Fibroblast of mammary gland (primary cell): Measurements from ENCODE around the gene LMAN2.

Source experiments
- DNase-seq: peaks from one replicate; pipeline ENCODE4 v3.0.0-alpha.2; 2010; ENCODE audit warnings: low read depth
- H3K4me3 ChIP-seq: 2 replicates; pipeline ENCODE4 v1.5.1; 2011; ENCODE audit warnings: low read depth, mild to moderate bottlenecking, low read length, moderate library complexity; ENCODE audit not compliant: control insufficient read depth
- TF ChIP-seq, protein P1 (sequence below): conservative IDR thresholded peaks from 2 replicates; pipeline ENCODE4 v1.5.1; 2011; ENCODE audit warnings: low read depth, low read length, inconsistent platforms; ENCODE audit not compliant: control insufficient read depth, insufficient read depth

LMAN2 gene

GRCh38 chr5:177336112-177336511 is 15.4 kb downstream of the LMAN2 start:
- TF ChIP-seq, protein P1, sequence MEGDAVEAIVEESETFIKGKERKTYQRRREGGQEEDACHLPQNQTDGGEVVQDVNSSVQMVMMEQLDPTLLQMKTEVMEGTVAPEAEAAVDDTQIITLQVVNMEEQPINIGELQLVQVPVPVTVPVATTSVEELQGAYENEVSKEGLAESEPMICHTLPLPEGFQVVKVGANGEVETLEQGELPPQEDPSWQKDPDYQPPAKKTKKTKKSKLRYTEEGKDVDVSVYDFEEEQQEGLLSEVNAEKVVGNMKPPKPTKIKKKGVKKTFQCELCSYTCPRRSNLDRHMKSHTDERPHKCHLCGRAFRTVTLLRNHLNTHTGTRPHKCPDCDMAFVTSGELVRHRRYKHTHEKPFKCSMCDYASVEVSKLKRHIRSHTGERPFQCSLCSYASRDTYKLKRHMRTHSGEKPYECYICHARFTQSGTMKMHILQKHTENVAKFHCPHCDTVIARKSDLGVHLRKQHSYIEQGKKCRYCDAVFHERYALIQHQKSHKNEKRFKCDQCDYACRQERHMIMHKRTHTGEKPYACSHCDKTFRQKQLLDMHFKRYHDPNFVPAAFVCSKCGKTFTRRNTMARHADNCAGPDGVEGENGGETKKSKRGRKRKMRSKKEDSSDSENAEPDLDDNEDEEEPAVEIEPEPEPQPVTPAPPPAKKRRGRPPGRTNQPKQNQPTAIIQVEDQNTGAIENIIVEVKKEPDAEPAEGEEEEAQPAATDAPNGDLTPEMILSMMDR, result peak; percentile 20
- no peak overlapping the region for H3K4me3 ChIP-seq
- DNase-seq, result peak; percentile 25

DNA sequence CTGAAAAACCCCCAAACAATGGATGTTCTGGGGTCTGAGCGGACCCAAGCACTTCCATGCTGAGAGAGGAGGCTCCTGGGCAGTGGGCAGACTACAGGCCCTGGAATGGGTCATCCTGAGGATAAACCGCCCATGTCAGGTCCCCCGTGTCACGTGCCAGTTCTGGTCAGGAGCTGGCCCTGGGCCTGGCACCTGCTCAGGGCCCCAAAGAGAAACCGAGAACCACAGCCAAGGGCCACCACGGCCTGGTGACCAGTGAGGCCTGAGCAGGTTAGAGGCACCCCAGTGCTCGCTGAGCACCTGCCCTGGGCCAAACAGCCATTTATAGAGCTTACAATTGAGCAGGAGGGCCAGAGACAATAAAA is 15.8 kb downstream of the LMAN2 start:
- no peak for DNase-seq
- TF ChIP-seq, protein P1, result no peak
- no peak overlapping the region for H3K4me3 ChIP-seq

DNA sequence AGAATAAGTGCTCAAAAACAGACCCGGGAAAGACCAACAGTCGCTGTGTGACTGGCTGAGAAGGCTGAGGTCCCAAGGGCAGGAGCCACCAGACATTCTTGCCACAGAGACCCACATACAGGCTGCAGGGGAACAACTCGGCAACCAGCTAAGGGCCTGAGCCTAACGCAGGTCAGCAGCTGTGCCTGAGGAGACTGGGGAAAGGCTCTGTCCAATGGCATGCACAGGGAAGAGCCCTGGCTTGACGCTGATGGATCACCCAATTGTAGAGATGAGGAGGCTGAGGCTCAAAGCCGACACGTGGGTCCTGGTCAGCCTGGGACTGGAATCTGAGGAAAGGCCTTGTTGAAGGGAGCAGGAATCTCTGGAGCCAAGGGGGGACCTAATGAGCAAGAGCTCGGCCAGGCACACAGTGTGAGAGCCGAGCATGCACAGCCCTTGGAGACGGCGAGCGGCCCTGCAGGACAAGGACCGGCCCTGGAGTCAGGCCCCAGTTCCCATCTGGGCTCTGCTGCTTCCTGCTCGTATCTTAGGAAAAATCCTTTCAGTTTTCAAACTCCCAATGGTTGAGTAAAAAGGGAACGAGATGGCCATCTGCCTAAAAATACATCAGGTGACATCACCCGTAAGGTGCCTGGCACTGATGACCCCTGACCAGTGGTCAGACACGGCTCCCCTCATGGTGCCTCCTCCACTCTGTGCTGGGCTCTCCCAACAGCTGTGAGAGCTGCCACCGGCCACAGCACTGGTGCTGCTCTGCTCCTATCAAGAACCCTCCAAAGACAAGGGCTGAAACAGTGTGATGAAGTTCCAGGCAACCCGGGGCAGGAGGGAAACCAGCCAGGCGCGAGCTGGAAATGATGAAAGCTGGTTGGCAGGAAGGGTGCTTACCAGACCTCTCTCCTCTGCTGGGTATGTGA is 16.4 kb downstream of the LMAN2 start:
- TF ChIP-seq, protein P1, result no peak
- no peak overlapping the region for H3K4me3 ChIP-seq
- no peak for DNase-seq

- no peak overlapping the region for H3K4me3 ChIP-seq
- TF ChIP-seq, protein P1, result no peak
- no peak for DNase-seq
These were observed 17.3 kb downstream of the LMAN2 start for GRCh38 chr5:177334155-177334551.

DNA sequence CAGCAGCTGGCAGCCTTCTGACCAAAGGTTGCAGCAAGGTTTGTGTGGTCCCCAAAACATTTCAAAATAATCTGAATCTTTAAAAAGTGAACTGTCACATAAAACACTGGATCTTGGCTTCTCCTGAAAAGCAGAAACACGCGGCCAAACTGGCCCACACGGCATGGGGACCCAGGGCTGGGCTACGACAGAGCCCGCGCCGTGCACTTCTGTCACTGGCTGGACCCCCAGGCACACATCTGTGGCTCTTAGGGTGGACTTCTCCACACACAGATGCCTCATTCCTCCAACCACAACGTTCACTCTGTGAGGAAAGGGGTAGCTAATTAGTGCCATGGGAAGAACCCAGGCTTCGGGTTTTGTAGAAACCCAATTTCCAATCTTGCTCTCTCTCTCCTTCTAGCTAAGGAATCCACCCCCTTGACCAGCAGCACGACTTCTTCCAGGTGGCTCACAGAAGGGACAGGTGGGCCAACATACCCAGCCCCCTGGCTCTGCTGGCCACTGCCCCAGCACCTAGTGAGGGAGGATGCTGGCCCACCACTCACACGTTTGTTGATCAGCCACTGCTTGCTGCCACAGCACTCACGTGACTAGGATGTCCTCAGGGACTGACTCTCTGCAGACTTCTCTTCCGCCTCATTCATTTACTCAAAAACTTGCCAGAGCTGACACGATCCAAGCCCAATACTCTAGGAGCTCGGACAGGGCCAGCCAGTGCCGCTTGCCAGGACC is 17.9 kb downstream of the LMAN2 start:
- DNase-seq, result no peak
- TF ChIP-seq, protein P1, result no peak
- no peak overlapping the region for H3K4me3 ChIP-seq

- DNase-seq, result no peak
- TF ChIP-seq, protein P1, result no peak
- no peak overlapping the region for H3K4me3 ChIP-seq
These were observed 18.6 kb downstream of the LMAN2 start for GRCh38 chr5:177332896-177333260.
